ENCODE data around the gene KLK5. TPM values are rescaled to one million over a fixed set of nuclear protein-coding genes. Genes with fewer than 3 reads are reported as not detected.

KLK5 gene
- total and polyA plus RNA-seq, 12 donors = not detected

GRCh38 chr19:50912727-50913716 lies 39.8 kb downstream of the KLK5 start:
- H3K36me3 ChIP-seq (replicated peaks in 1 of 2) = no peaks in the 10 kb centered on the region
- TF ChIP-seq CTCF (IDR thresholded peaks at IDR 0.05) (no peak), POLR2A (IDR thresholded peaks at IDR 0.05) (no peak)
- no peaks in the 10 kb centered on the region for H3K9me3 ChIP-seq (replicated peaks in 1 of 3)
- no peaks in the 10 kb centered on the region for H3K4me1 ChIP-seq (replicated peaks in 1 of 2)
- DNase-seq = peak in 1 of 7 donors; percentile 21
- H3K27ac ChIP-seq = no peak overlapping the region
- intact Hi-C loops (cut with DNase I) = loop anchor here in 1 of 2 donors (10.0 kb wide), 1 partner anchor 118 kb away; the partner anchor contains the start of gene ACP4
- WGBS, 4 donors = 9 to 13% (median 12%) methylated on average over 20 to 29 of the region's 29 CpGs
- H3K4me3 ChIP-seq = no peak overlapping the region
- peaks cover 31% of the 10 kb centered on the region for H3K27me3 ChIP-seq

GRCh38 chr19:50912102-50912599 lies 40.7 kb downstream of the KLK5 start:
- H3K4me3 ChIP-seq = no peak overlapping the region
- peaks cover 31% of the 10 kb centered on the region for H3K27me3 ChIP-seq
- no peak for DNase-seq
- 12 to 37% (median 32%) methylated on average over 21 of the region's 21 CpGs for WGBS, 4 donors
- no peaks in the 10 kb centered on the region for H3K4me1 ChIP-seq (replicated peaks in 1 of 2)
- intact Hi-C loops (cut with DNase I) = loop anchor here in 1 of 2 donors (10.0 kb wide), 1 partner anchor 117 kb away; the partner anchor contains the start of gene ACP4
- H3K27ac ChIP-seq = no peak overlapping the region
- TF ChIP-seq CTCF (IDR thresholded peaks at IDR 0.05) = no peak
- no peak for TF ChIP-seq POLR2A (IDR thresholded peaks at IDR 0.05)
- H3K9me3 ChIP-seq (replicated peaks in 1 of 3) = no peaks in the 10 kb centered on the region
- no peaks in the 10 kb centered on the region for H3K36me3 ChIP-seq (replicated peaks in 1 of 2)

GRCh38 chr19:50911206-50912101 lies 41.4 kb downstream of the KLK5 start, which contains the start of gene KLK4:
Gene KLK4 (minus strand): TSS chr19:50911395. CDS start chr19:50910738, 657 bp downstream.
- H3K4me3 ChIP-seq = no peak within 1 kb of the TSS

More at GRCh38 chr19:50911206-50912101, 41.4 kb downstream of the KLK5 start, which contains the start of gene KLK4:
- intact Hi-C loops (cut with DNase I) = loop anchor here in 1 of 2 donors (10.0 kb wide), 1 partner anchor 117 kb away; the partner anchor contains the start of gene ACP4
- no peak for DNase-seq
- no peaks in the 10 kb centered on the region for H3K9me3 ChIP-seq (replicated peaks in 1 of 3)
- no peak within 1 kb of the TSS for H3K27ac ChIP-seq
- H3K4me1 ChIP-seq (replicated peaks in 1 of 2) = no peaks in the 10 kb centered on the region
- WGBS, 4 donors = 59 to 73% (median 65%) methylated on average over 8 to 9 of the region's 9 CpGs
- H3K36me3 ChIP-seq (replicated peaks in 1 of 2) = no peaks in the 10 kb centered on the region
- no peak for TF ChIP-seq POLR2A (IDR thresholded peaks at IDR 0.05)
- no peak for TF ChIP-seq CTCF (IDR thresholded peaks at IDR 0.05)
- peaks cover 31% of the 10 kb centered on the region for H3K27me3 ChIP-seq
